ENCODE data around the gene KRTAP20-4.

KRTAP20-4 gene

GRCh38 chr21:30620522-30620921 lies at the start of gene KRTAP20-4:
KRTAP20-4 (plus strand) TSS chr21:30620627.
- no peak for DNase-seq

GRCh38 chr21:30577766-30578165 lies 42.7 kb upstream of the KRTAP20-4 start:
- no peak for DNase-seq

GRCh38 chr21:30579346-30579745 lies 41.1 kb upstream of the KRTAP20-4 start:
- no peak for DNase-seq

GRCh38 chr21:30580132-30580531 lies 40.3 kb upstream of the KRTAP20-4 start:
- DNase-seq = no peak

GRCh38 chr21:30582870-30583269 lies 37.6 kb upstream of the KRTAP20-4 start:
- no peak for DNase-seq

- DNase-seq = no peak
Observed at GRCh38 chr21:30590297-30590696, 30.1 kb upstream of the KRTAP20-4 start, which contains the start of gene KRTAP22-2. KRTAP22-2 (minus strand) TSS chr21:30590397.

- DNase-seq = no peak
Observed at GRCh38 chr21:30592140-30592539, 28.3 kb upstream of the KRTAP20-4 start, which contains the start of gene KRTAP6-3. KRTAP6-3 (plus strand) TSS chr21:30592440; CDS start chr21:30592446, 6 bp downstream.

- no peak for DNase-seq
Observed at GRCh38 chr21:30598802-30599201, 21.6 kb upstream of the KRTAP20-4 start, which contains the start of gene KRTAP6-2. KRTAP6-2 (minus strand) TSS chr21:30598902; CDS start chr21:30598874, 28 bp downstream.

GRCh38 chr21:30600787-30601186 lies 19.6 kb upstream of the KRTAP20-4 start, which contains the start of gene KRTAP22-1:
KRTAP22-1 (plus strand) TSS chr21:30601087.
- DNase-seq = no peak

- no peak for DNase-seq
Observed at GRCh38 chr21:30605968-30606367, 14.5 kb upstream of the KRTAP20-4 start.

- DNase-seq = no peak
Observed at GRCh38 chr21:30612132-30612531, 8.3 kb upstream of the KRTAP20-4 start.

- DNase-seq = no peak
Observed at GRCh38 chr21:30613836-30614235, 6.6 kb upstream of the KRTAP20-4 start, which contains the start of gene KRTAP6-1. KRTAP6-1 (minus strand) TSS chr21:30613930; CDS start chr21:30613904, 26 bp downstream.

- DNase-seq = no peak
Observed at GRCh38 chr21:30615199-30615598, 5.2 kb upstream of the KRTAP20-4 start.

- DNase-seq = no peak
Observed at GRCh38 chr21:30616125-30616524, 4.3 kb upstream of the KRTAP20-4 start, which contains the start of gene KRTAP20-1. KRTAP20-1 (plus strand) TSS chr21:30616425; CDS start chr21:30616455, 30 bp downstream.

- DNase-seq = no peak
Observed at GRCh38 chr21:30620080-30620479, 347 bp upstream of the KRTAP20-4 start.

GRCh38 chr21:30623362-30623761 lies 2.9 kb downstream of the KRTAP20-4 start:
- no peak for DNase-seq

GRCh38 chr21:30625449-30626165 lies 5.2 kb downstream of the KRTAP20-4 start:
- DNase-seq = no peak

- DNase-seq = no peak
Observed at GRCh38 chr21:30628109-30628508, 7.7 kb downstream of the KRTAP20-4 start.

GRCh38 chr21:30629200-30629599 lies 8.8 kb downstream of the KRTAP20-4 start:
- no peak for DNase-seq

GRCh38 chr21:30634906-30635305 lies 14.5 kb downstream of the KRTAP20-4 start, which contains the start of gene KRTAP20-2:
KRTAP20-2 (plus strand) TSS chr21:30635206; CDS start chr21:30635264, 58 bp downstream.
- DNase-seq = no peak

GRCh38 chr21:30638686-30639085 lies 18.3 kb downstream of the KRTAP20-4 start:
- no peak for DNase-seq

GRCh38 chr21:30642564-30642963 lies 22.1 kb downstream of the KRTAP20-4 start, which contains the start of gene KRTAP20-3:
KRTAP20-3 (plus strand) TSS chr21:30642864.
- no peak for DNase-seq

- DNase-seq = no peak
Observed at GRCh38 chr21:30646904-30647414, 26.5 kb downstream of the KRTAP20-4 start.

GRCh38 chr21:30652891-30653290 lies 32.5 kb downstream of the KRTAP20-4 start:
- DNase-seq = no peak

Data from activated CD4-positive, alpha-beta T cell treated with anti-CD3 and anti-CD28 coated beads for 1 hour (primary cell).